HCT116 (cell line): Measurements from ENCODE around the gene DENND6A. TPM values are rescaled to one million over a fixed set of nuclear protein-coding genes. Genes with fewer than 3 reads are reported as not detected.
"Not testable (repeated sequence)": the region's sequence is repeated elsewhere in the genome, so short reads cannot be mapped to it uniquely, and the experiment has no call there.

Experiments used
- ATAC-seq: fragments of 200-7000 bp; cut with Tn5 transposase; 2 replicates; pipeline ENCODE4 v1.9.1; 2020; ENCODE audit warnings: mild to moderate bottlenecking, moderate library complexity
- BruUV-seq: library from RNA; stranded (reverse); fragments of 400-500 nt; replicated peaks from 2 replicates; lab custom pipeline; 2021; lab: Mats Ljungman, UMichigan
- CTCF ChIA-PET: fragments of 300-600 bp; sonication (Branson Sonifier 250); formaldehyde crosslinking; loops from one replicate; lab custom pipeline; 2021; ENCODE audit warnings: antibody characterized with exemption; lab: Charles Lee
- POLR2A ChIA-PET: fragments of 300-600, 350-600 bp; sonication (Branson Sonifier 250); formaldehyde crosslinking; loops from one replicate; lab custom pipeline; 2021; ENCODE audit warnings: antibody characterized with exemption; lab: Charles Lee
- RAD21 ChIA-PET, 2 experiments: fragments of 300-600 bp; sonication (Branson Sonifier 250); formaldehyde crosslinking; loops; one replicate each; lab custom pipeline; 2023; ENCODE audit warnings: low total read pairs in 2 of 2; ENCODE audit not compliant: uncharacterized antibody in 2 of 2, unreplicated experiment in 2 of 2, low non-redundant PET in 1 of 2; lab: Charles Lee
- DNase-seq: peaks from one replicate; pipeline ENCODE4 v3.0.0-alpha.2; 2010; ENCODE audit warnings: low read depth, low spot score
- H2AFZ ChIP-seq: fragments of 200-600 bp; shearing (Covaris generic), sonication (generic); 2 replicates; pipeline ENCODE4 v1.6.1; 2017; ENCODE audit warnings: low read depth, mixed run types, mixed read lengths, antibody characterized with exemption, low read length; ENCODE audit not compliant: poor library complexity, severe bottlenecking
- H3K27ac ChIP-seq: 2 replicates; pipeline ENCODE4 v1.5.1; 2012; ENCODE audit warnings: low read depth, low read length
- H3K27me3 ChIP-seq: fragments of 200-600 bp; sonication (generic); 2 replicates; pipeline ENCODE4 v1.6.1; 2016; ENCODE audit warnings: mixed run types, low read length, mixed read lengths; ENCODE audit not compliant: insufficient read depth
- H3K36me3 ChIP-seq, 2 experiments: fragments of 200-500 bp in 1 of 2; fragments of 200-600 bp in 1 of 2; sonication (Bioruptor generic) in 1 of 2; sonication (generic) in 1 of 2; 2 replicates each; pipeline versions ENCODE4 v1.5.1 to v1.6.1; 2014 to 2016; ENCODE audit warnings: low read length in 2 of 2, inconsistent platforms in 1 of 2, mixed read lengths in 1 of 2, mixed run types in 1 of 2; ENCODE audit not compliant: insufficient read depth in 2 of 2, control insufficient read depth in 1 of 2
- H3K4me1 ChIP-seq, 2 experiments: fragments of 200-600 bp in 1 of 2; sonication (generic) in 1 of 2; 2 replicates each; pipeline versions ENCODE4 v1.5.1 to v1.6.1; 2012 to 2017; ENCODE audit warnings: low read length in 2 of 2, inconsistent platforms in 1 of 2, mild to moderate bottlenecking in 1 of 2, mixed read lengths in 1 of 2, mixed run types in 1 of 2, moderate library complexity in 1 of 2; ENCODE audit not compliant: insufficient read depth in 2 of 2, control insufficient read depth in 1 of 2
- H3K4me2 ChIP-seq: fragments of 200-600 bp; sonication (generic); 2 replicates; pipeline ENCODE4 v1.6.1; 2017; ENCODE audit warnings: mixed run types, low read length, mixed read lengths
- H3K4me3 ChIP-seq, 2 experiments: fragments of 200-600 bp in 1 of 2; sonication (generic) in 1 of 2; replicated peaks in 1 of 2; 2 replicates each; pipeline ENCODE4 v1.5.1; 2011 to 2016; ENCODE audit warnings: low read length in 2 of 2, control low read depth in 1 of 2, low read depth in 1 of 2, mild to moderate bottlenecking in 1 of 2, mixed read lengths in 1 of 2, mixed run types in 1 of 2
- H3K79me2 ChIP-seq: fragments of 200-600 bp; sonication (generic); 2 replicates; pipeline ENCODE4 v1.6.1; 2017; ENCODE audit warnings: mild to moderate bottlenecking, mixed run types, low read length, moderate library complexity, mixed read lengths; ENCODE audit not compliant: insufficient read depth
- H3K9ac ChIP-seq: fragments of 200-600 bp; sonication (generic); 2 replicates; pipeline ENCODE4 v1.6.1; 2016; ENCODE audit warnings: low read length, mixed read lengths
- H3K9me2 ChIP-seq: fragments of 200-600 bp; sonication (generic), shearing (Covaris generic); 2 replicates; pipeline ENCODE4 v1.6.1; 2017; ENCODE audit warnings: mixed run types, mild to moderate bottlenecking, moderate library complexity; ENCODE audit not compliant: insufficient read depth
- H3K9me3 ChIP-seq, 2 experiments: fragments of 200-500 bp in 1 of 2; fragments of 200-600 bp in 1 of 2; sonication (Bioruptor generic) in 1 of 2; sonication (generic) in 1 of 2; 2 replicates each; pipeline ENCODE4 v1.6.1; 2014 to 2017; ENCODE audit warnings: low read length in 2 of 2, mixed read lengths in 2 of 2, inconsistent platforms in 1 of 2, low read depth in 1 of 2, mild to moderate bottlenecking in 1 of 2, mixed run types in 1 of 2, moderate library complexity in 1 of 2; ENCODE audit not compliant: control insufficient read depth in 1 of 2, insufficient read depth in 1 of 2
- H4K20me1 ChIP-seq: fragments of 200-600 bp; sonication (generic), shearing (Covaris generic); 2 replicates; pipeline ENCODE4 v1.6.1; 2017; ENCODE audit warnings: mixed run types, mild to moderate bottlenecking, moderate library complexity; ENCODE audit not compliant: insufficient read depth
- CEBPB ChIP-seq: IDR thresholded peaks from 2 replicates; pipeline ENCODE4 v1.6.1; 2012; ENCODE audit warnings: low read depth
- ELF1 ChIP-seq: IDR thresholded peaks from 2 replicates; pipeline ENCODE4 v1.6.1; 2012; ENCODE audit warnings: low read depth, borderline replicate concordance
- EZH2phosphoT487 ChIP-seq: fragments of 200-600 bp; IDR thresholded peaks from 2 replicates; pipeline ENCODE4 v1.6.1; 2018; ENCODE audit warnings: antibody characterized with exemption, borderline replicate concordance
- FOSL1 ChIP-seq: IDR thresholded peaks from 2 replicates; pipeline ENCODE4 v1.6.1; 2012; ENCODE audit warnings: low read depth
- JUND ChIP-seq: IDR thresholded peaks from 2 replicates; pipeline ENCODE4 v1.6.1; 2012
- POLR2AphosphoS5 ChIP-seq: IDR thresholded peaks from 2 replicates; pipeline ENCODE4 v1.6.1; 2011; ENCODE audit warnings: mild to moderate bottlenecking, low read depth, low read length, moderate library complexity
- RAD21 ChIP-seq: IDR thresholded peaks from 2 replicates; pipeline ENCODE4 v1.6.1; 2012; ENCODE audit warnings: low read depth, mild to moderate bottlenecking
- REST ChIP-seq: IDR thresholded peaks from 2 replicates; pipeline ENCODE4 v1.6.1; 2012; ENCODE audit warnings: low read depth
- SIN3A ChIP-seq: IDR thresholded peaks from 2 replicates; pipeline ENCODE4 v1.6.1; 2012; ENCODE audit warnings: low read depth
- SP1 ChIP-seq: IDR thresholded peaks from 2 replicates; pipeline ENCODE4 v1.6.1; 2012; ENCODE audit warnings: low read depth
- SRF ChIP-seq: IDR thresholded peaks from 2 replicates; pipeline ENCODE4 v1.6.1; 2012; ENCODE audit warnings: low read depth
- TCF7L2 ChIP-seq: IDR thresholded peaks from 2 replicates; pipeline ENCODE4 v1.7.0; 2011; ENCODE audit warnings: borderline replicate concordance, inconsistent platforms; ENCODE audit not compliant: insufficient read depth, insufficient read length; ENCODE audit errors: extremely low read depth
- YY1 ChIP-seq: IDR thresholded peaks from 2 replicates; pipeline ENCODE4 v1.6.1; 2011; ENCODE audit warnings: low read length, low read depth, moderate library complexity, mild to moderate bottlenecking; ENCODE audit not compliant: insufficient replicate concordance; ENCODE audit errors: extremely low read depth
- ZFX ChIP-seq: fragments of 450-650 bp; IDR thresholded peaks from 2 replicates; pipeline ENCODE4 v1.6.1; 2017
- ZNF274 ChIP-seq: fragments of 200-500 bp; sonication (Bioruptor generic); IDR thresholded peaks from 2 replicates; pipeline ENCODE4 v1.6.1; 2014; ENCODE audit warnings: mild to moderate bottlenecking, low read depth, low read length, inconsistent platforms
- intact Hi-C: fragments of 100-400 bp; cut with micrococcal nuclease; formaldehyde crosslinking; loops from 2 replicates; pipeline ENCODE4 v1.10.0; 2022
- total RNA-seq: library from RNA; stranded (reverse); gene quantifications from one replicate; pipeline ENCODE4 v1.2.1, GENCODE V29; 2021; ENCODE audit not compliant: unreplicated experiment
- TF ChIP-seq, protein P1 (sequence below): IDR thresholded peaks from 2 replicates; pipeline ENCODE4 v1.6.1; 2012
- TF ChIP-seq, protein P2 (sequence below): IDR thresholded peaks from 2 replicates; pipeline ENCODE4 v1.6.1; 2012
- TF ChIP-seq, protein P3 (sequence below): IDR thresholded peaks from 2 replicates; pipeline ENCODE4 v1.6.1; 2011; ENCODE audit warnings: mild to moderate bottlenecking, low read length, moderate library complexity; ENCODE audit not compliant: insufficient replicate concordance; ENCODE audit errors: extremely low read depth

DENND6A gene
- total RNA-seq, 1 experiment from 2014 or later: 22.3 TPM

DNA sequence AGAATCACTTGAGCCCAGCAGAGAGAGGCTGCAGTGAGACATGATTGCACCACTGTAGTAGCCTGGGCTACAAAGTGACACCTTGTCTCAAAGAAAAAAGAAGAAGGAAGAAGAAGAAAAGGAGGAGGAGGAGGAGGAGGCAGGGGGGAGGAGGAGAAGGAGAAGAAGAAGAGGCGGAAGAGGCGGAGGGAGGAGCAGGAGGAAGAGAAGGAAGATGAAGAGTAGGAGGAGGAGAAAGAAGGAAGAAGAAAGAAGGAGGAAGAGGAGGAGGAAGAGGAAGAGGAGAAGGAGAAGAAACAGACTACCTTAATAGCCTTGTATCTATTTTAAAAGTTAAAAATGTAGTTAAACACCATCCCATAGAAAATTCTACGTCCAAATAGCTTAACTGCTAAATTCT, 76.6 kb downstream of the DENND6A start:
- Histone ChIP-seq H2AFZ (no peak overlapping the region), H4K20me1 (no peaks in the 10 kb centered on the region), H3K27ac (no peak overlapping the region), H3K9me3 (no peaks in the 10 kb centered on the region), H3K27me3 (no peaks in the 10 kb centered on the region), H3K79me2 (no peaks in the 10 kb centered on the region), H3K9me2 (no peaks in the 10 kb centered on the region), H3K9ac (no peak overlapping the region), H3K4me3 (no peak overlapping the region), H3K4me1 (no peaks in the 10 kb centered on the region), H3K36me3 (no peaks in the 10 kb centered on the region), H3K4me2 (no peak overlapping the region)
- no TSS peak for BruUV-seq
- no peak for TF ChIP-seq JUND
- TF ChIP-seq SP1: no peak
- no peak for TF ChIP-seq ZNF274
- TF ChIP-seq POLR2AphosphoS5: no peak
- TF ChIP-seq RAD21: no peak
- TF ChIP-seq ZFX: no peak
- TF ChIP-seq SRF: no peak
- TF ChIP-seq YY1: no peak
- TF ChIP-seq ELF1: no peak
- TF ChIP-seq, protein P1, sequence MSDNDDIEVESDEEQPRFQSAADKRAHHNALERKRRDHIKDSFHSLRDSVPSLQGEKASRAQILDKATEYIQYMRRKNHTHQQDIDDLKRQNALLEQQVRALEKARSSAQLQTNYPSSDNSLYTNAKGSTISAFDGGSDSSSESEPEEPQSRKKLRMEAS: no peak
- no peak for TF ChIP-seq EZH2phosphoT487
- no peak for TF ChIP-seq TCF7L2
- TF ChIP-seq, protein P2, sequence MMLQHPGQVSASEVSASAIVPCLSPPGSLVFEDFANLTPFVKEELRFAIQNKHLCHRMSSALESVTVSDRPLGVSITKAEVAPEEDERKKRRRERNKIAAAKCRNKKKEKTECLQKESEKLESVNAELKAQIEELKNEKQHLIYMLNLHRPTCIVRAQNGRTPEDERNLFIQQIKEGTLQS: no peak
- TF ChIP-seq, protein P3, sequence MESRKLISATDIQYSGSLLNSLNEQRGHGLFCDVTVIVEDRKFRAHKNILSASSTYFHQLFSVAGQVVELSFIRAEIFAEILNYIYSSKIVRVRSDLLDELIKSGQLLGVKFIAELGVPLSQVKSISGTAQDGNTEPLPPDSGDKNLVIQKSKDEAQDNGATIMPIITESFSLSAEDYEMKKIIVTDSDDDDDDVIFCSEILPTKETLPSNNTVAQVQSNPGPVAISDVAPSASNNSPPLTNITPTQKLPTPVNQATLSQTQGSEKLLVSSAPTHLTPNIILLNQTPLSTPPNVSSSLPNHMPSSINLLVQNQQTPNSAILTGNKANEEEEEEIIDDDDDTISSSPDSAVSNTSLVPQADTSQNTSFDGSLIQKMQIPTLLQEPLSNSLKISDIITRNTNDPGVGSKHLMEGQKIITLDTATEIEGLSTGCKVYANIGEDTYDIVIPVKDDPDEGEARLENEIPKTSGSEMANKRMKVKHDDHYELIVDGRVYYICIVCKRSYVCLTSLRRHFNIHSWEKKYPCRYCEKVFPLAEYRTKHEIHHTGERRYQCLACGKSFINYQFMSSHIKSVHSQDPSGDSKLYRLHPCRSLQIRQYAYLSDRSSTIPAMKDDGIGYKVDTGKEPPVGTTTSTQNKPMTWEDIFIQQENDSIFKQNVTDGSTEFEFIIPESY: no peak
- no peak for TF ChIP-seq SIN3A
- TF ChIP-seq CEBPB: no peak
- no peak for TF ChIP-seq REST
- TF ChIP-seq FOSL1: no peak
- ATAC-seq (no peak), DNase-seq (no peak)
- CTCF ChIA-PET: no interaction called here
- intact Hi-C loops: no loop called here
- RAD21 ChIA-PET: no interaction called here
- POLR2A ChIA-PET: interaction anchor here (1.1 kb wide), 1 partner anchor 19 kb away, joined by 4 read pairs; the partner anchor contains the start of gene ARF4

GRCh38 chr3:57611870-57612269, 81.0 kb downstream of the DENND6A start:
- H3K9ac ChIP-seq, H3K9me3 ChIP-seq, H2AFZ ChIP-seq, intact Hi-C loops, ATAC-seq, DNase-seq, H3K36me3 ChIP-seq, BruUV-seq, H3K9me2 ChIP-seq, H3K27ac ChIP-seq, H4K20me1 ChIP-seq, CTCF ChIA-PET, RAD21 ChIA-PET, H3K27me3 ChIP-seq, H3K79me2 ChIP-seq, H3K4me1 ChIP-seq, H3K4me2 ChIP-seq, H3K4me3 ChIP-seq, POLR2A ChIA-PET: not testable (repeated sequence)
